Thymus (tissue), 11 donors: ENCODE measurements around the gene PLEKHG4B. TPM values are rescaled to one million over a fixed set of nuclear protein-coding genes. Genes with fewer than 3 reads are reported as not detected.

Experiments
- DNase-seq, 9 donors: peaks; one replicate each; pipeline ENCODE4 v3.0.0-alpha.2; 2013; ENCODE audit warnings: low spot score in 9 of 9, low read depth in 6 of 9, missing footprints in 1 of 9
- H3K27ac ChIP-seq, 2 donors: one replicate each; pipeline ENCODE4 v1.5.1; 2013; ENCODE audit warnings: control low read depth in 1 of 2, low read depth in 1 of 2, low read length in 1 of 2, mild to moderate bottlenecking in 1 of 2, moderate library complexity in 1 of 2
- H3K27me3 ChIP-seq, 2 donors: one replicate each; pipeline ENCODE4 v1.5.1; 2013; ENCODE audit warnings: low read length in 1 of 2; ENCODE audit not compliant: control insufficient read depth in 2 of 2, insufficient read depth in 1 of 2
- H3K36me3 ChIP-seq, 2 donors: one replicate each; pipeline ENCODE4 v1.5.1; 2013; ENCODE audit warnings: low read length in 1 of 2, mild to moderate bottlenecking in 1 of 2, moderate library complexity in 1 of 2; ENCODE audit not compliant: control insufficient read depth in 2 of 2, insufficient read depth in 2 of 2
- H3K4me1 ChIP-seq, 2 donors: one replicate each; pipeline ENCODE4 v1.5.1; 2013; ENCODE audit warnings: low read length in 2 of 2; ENCODE audit not compliant: control insufficient read depth in 2 of 2, insufficient read depth in 2 of 2
- H3K4me3 ChIP-seq, 2 donors: one replicate each; pipeline ENCODE4 v1.5.1; 2013; ENCODE audit warnings: low read length in 2 of 2, control low read depth in 1 of 2, mild to moderate bottlenecking in 1 of 2
- H3K9me3 ChIP-seq, 2 donors: one replicate each; pipeline ENCODE4 v1.5.1; 2013; ENCODE audit warnings: low read length in 1 of 2, mild to moderate bottlenecking in 1 of 2; ENCODE audit not compliant: control insufficient read depth in 2 of 2, insufficient read depth in 1 of 2
- WGBS: extraction: QIAGEN DNeasy Blood & Tissue Kit; methylation state at CpG from one replicate; pipeline ENCODE4 v1.1.7; 2013; 5-methylcytosine and 5-hydroxymethylcytosine counted together
- polyA plus RNA-seq: library from polyadenylated mRNA; stranded (reverse); fragments of 200-250 nt; gene quantifications from one replicate; pipeline ENCODE4 v1.2.3, GENCODE V29; 2013
- total RNA-seq: library from RNA; stranded (reverse); fragments of 120-200 nt; gene quantifications from one replicate; pipeline ENCODE4 v1.2.4, GENCODE V29; 2013
- donor health status: healthy.

Gene PLEKHG4B
- total and polyA plus RNA-seq, 2 donors, result 0.47 to 0.64 TPM

- DNase-seq, result no peak
- no peaks in the 10 kb centered on the region for H3K4me1 ChIP-seq
- no peaks in the 10 kb centered on the region for H3K36me3 ChIP-seq
- no peak overlapping the region for H3K4me3 ChIP-seq
- no peak overlapping the region for H3K27ac ChIP-seq
- 91% methylated on average over 16 of the region's 16 CpGs for WGBS
- H3K27me3 ChIP-seq, result peaks cover 0 to 8% of the 10 kb centered on the region in 2 donors
- no peaks in the 10 kb centered on the region for H3K9me3 ChIP-seq
These were observed 83.0 kb downstream of the PLEKHG4B start for GRCh38 chr5:174876-175465.

GRCh38 chr5:176296-176823 lies 84.4 kb downstream of the PLEKHG4B start:
- H3K9me3 ChIP-seq, result no peaks in the 10 kb centered on the region
- no peak overlapping the region for H3K4me3 ChIP-seq
- H3K36me3 ChIP-seq, result no peaks in the 10 kb centered on the region
- no peaks in the 10 kb centered on the region for H3K4me1 ChIP-seq
- 86% methylated on average over 11 of the region's 11 CpGs for WGBS
- peaks cover 0 to 12% of the 10 kb centered on the region in 2 donors for H3K27me3 ChIP-seq
- no peak overlapping the region for H3K27ac ChIP-seq
- no peak for DNase-seq

GRCh38 chr5:178110-178509 lies 86.1 kb downstream of the PLEKHG4B start:
- no peak overlapping the region for H3K4me3 ChIP-seq
- H3K36me3 ChIP-seq, result no peaks in the 10 kb centered on the region
- peaks cover 0 to 12% of the 10 kb centered on the region in 2 donors for H3K27me3 ChIP-seq
- no peak for DNase-seq
- H3K4me1 ChIP-seq, result no peaks in the 10 kb centered on the region
- WGBS, result 94% methylated on average over 5 of the region's 5 CpGs
- no peak overlapping the region for H3K27ac ChIP-seq
- no peaks in the 10 kb centered on the region for H3K9me3 ChIP-seq

- Histone ChIP-seq H3K27ac (no peak overlapping the region), H3K4me1 (no peaks in the 10 kb centered on the region), H3K4me3 (no peak overlapping the region), H3K36me3 (no peaks in the 10 kb centered on the region), H3K9me3 (no peaks in the 10 kb centered on the region), H3K27me3 (peaks cover 0 to 12% of the 10 kb centered on the region in 2 donors)
- no peak for DNase-seq
- WGBS, result 97% methylated on average over 9 of the region's 9 CpGs
These were observed 87.4 kb downstream of the PLEKHG4B start for GRCh38 chr5:179401-179800.

GRCh38 chr5:180286-180918 lies 88.4 kb downstream of the PLEKHG4B start:
- H3K27me3 ChIP-seq, result peaks cover 0 to 12% of the 10 kb centered on the region in 2 donors
- H3K4me3 ChIP-seq, result no peak overlapping the region
- no peak overlapping the region for H3K27ac ChIP-seq
- no peaks in the 10 kb centered on the region for H3K4me1 ChIP-seq
- 85% methylated on average over 13 of the region's 13 CpGs for WGBS
- H3K36me3 ChIP-seq, result no peaks in the 10 kb centered on the region
- no peak for DNase-seq
- H3K9me3 ChIP-seq, result no peaks in the 10 kb centered on the region

- H3K9me3 ChIP-seq, result no peaks in the 10 kb centered on the region
- no peak overlapping the region for H3K4me3 ChIP-seq
- no peaks in the 10 kb centered on the region for H3K4me1 ChIP-seq
- peaks cover 0 to 12% of the 10 kb centered on the region in 2 donors for H3K27me3 ChIP-seq
- no peak for DNase-seq
- WGBS, result 90% methylated on average over 9 of the region's 9 CpGs
- H3K27ac ChIP-seq, result no peak overlapping the region
- no peaks in the 10 kb centered on the region for H3K36me3 ChIP-seq
These were observed 89.2 kb downstream of the PLEKHG4B start for GRCh38 chr5:181160-181559.

GRCh38 chr5:181566-181965 lies 89.6 kb downstream of the PLEKHG4B start:
- 96% methylated on average over 22 of the region's 22 CpGs for WGBS
- DNase-seq, result no peak
- Histone ChIP-seq H3K4me3 (no peak overlapping the region), H3K27me3 (peaks cover 0 to 12% of the 10 kb centered on the region in 2 donors), H3K27ac (no peak overlapping the region), H3K36me3 (no peaks in the 10 kb centered on the region), H3K4me1 (no peaks in the 10 kb centered on the region), H3K9me3 (no peaks in the 10 kb centered on the region)

- Histone ChIP-seq H3K27me3 (peaks cover 0 to 10% of the 10 kb centered on the region in 2 donors), H3K4me3 (no peak overlapping the region), H3K4me1 (no peaks in the 10 kb centered on the region), H3K36me3 (no peaks in the 10 kb centered on the region), H3K27ac (no peak overlapping the region), H3K9me3 (no peaks in the 10 kb centered on the region)
- WGBS, result 97% methylated on average over 12 of the region's 12 CpGs
- DNase-seq, result no peak
These were observed 90.2 kb downstream of the PLEKHG4B start for GRCh38 chr5:182126-182525.

- Histone ChIP-seq H3K9me3 (no peaks in the 10 kb centered on the region), H3K27me3 (peaks cover 0 to 7% of the 10 kb centered on the region in 2 donors), H3K36me3 (no peaks in the 10 kb centered on the region), H3K4me3 (no peak overlapping the region), H3K4me1 (peaks cover 7 to 14% of the 10 kb centered on the region in 2 donors), H3K27ac (no peak overlapping the region)
- WGBS, result 94% methylated on average over 7 of the region's 7 CpGs
- DNase-seq, result no peak
These were observed 92.5 kb downstream of the PLEKHG4B start for GRCh38 chr5:184471-184870.
